SK-N-MC (cell line): ENCODE results near the gene SLC17A2.
"Not testable (repeated sequence)": the region's sequence is repeated elsewhere in the genome, so short reads cannot be mapped to it uniquely, and the experiment has no call there.

ENCODE experiments used
- DNase-seq: peaks from one replicate; pipeline ENCODE4 v3.0.0-alpha.2; 2011; ENCODE audit warnings: low read depth, low spot score
- H3K27ac ChIP-seq: fragments of 200-600 bp; sonication (generic); 2 replicates; pipeline ENCODE4 v1.5.1; 2016; ENCODE audit warnings: mixed run types
- H3K36me3 ChIP-seq: fragments of 200-600 bp; sonication (generic); 2 replicates; pipeline ENCODE4 v1.6.1; 2017; ENCODE audit warnings: antibody characterized with exemption, low read length, mixed read lengths; ENCODE audit not compliant: insufficient read depth
- H3K4me3 ChIP-seq: fragments of 200-600 bp; sonication (generic); 2 replicates; pipeline ENCODE4 v1.5.1; 2016
- H3K9ac ChIP-seq: fragments of 200-600 bp; sonication (generic); 2 replicates; pipeline ENCODE4 v1.8.0; 2017; ENCODE audit warnings: mixed run types, mixed read lengths; ENCODE audit not compliant: insufficient read length
- H3K9me3 ChIP-seq: fragments of 200-600 bp; sonication (generic); 2 replicates; pipeline ENCODE4 v1.6.1; 2017; ENCODE audit warnings: low read depth, mild to moderate bottlenecking, antibody characterized with exemption, low read length, moderate library complexity, mixed read lengths
- EZH2 ChIP-seq: fragments of 200-600 bp; sonication (generic); IDR thresholded peaks from one replicate; pipeline ENCODE4 v1.6.1; 2017; ENCODE audit warnings: antibody characterized with exemption
- FOXP2 ChIP-seq: optimal IDR thresholded peaks from 2 replicates; pipeline ENCODE3; 2011; ENCODE audit warnings: mild to moderate bottlenecking, moderate library complexity; ENCODE audit not compliant: insufficient read depth; ENCODE audit errors: extremely low read length, control extremely low read depth
- POLR2AphosphoS5 ChIP-seq: IDR thresholded peaks from 2 replicates; pipeline ENCODE4 v1.6.1; 2012; ENCODE audit warnings: mild to moderate bottlenecking, low read depth, low read length, borderline replicate concordance

The SLC17A2 gene

GRCh38 chr6:25944688-25945574, 14.4 kb upstream of the SLC17A2 start:
- TF ChIP-seq EZH2 (no peak), FOXP2 (no peak), POLR2AphosphoS5 (no peak)

GRCh38 chr6:25943887-25944286, 13.4 kb upstream of the SLC17A2 start:
- no peak overlapping the region for H3K4me3 ChIP-seq
- no peak overlapping the region for H3K27ac ChIP-seq
- TF ChIP-seq EZH2: no peak
- TF ChIP-seq POLR2AphosphoS5: no peak
- TF ChIP-seq FOXP2: no peak
- H3K9ac ChIP-seq: no peak overlapping the region
- H3K9me3 ChIP-seq: no peaks in the 10 kb centered on the region
- no peak for DNase-seq
- no peaks in the 10 kb centered on the region for H3K36me3 ChIP-seq

More at GRCh38 chr6:25944688-25945574, 14.4 kb upstream of the SLC17A2 start:
- H3K36me3 ChIP-seq: no peaks in the 10 kb centered on the region
- H3K9me3 ChIP-seq: no peaks in the 10 kb centered on the region
- H3K4me3 ChIP-seq: no peak overlapping the region
- H3K27ac ChIP-seq: no peak overlapping the region
- H3K9ac ChIP-seq: no peak overlapping the region
- DNase-seq: no peak

- H3K4me3 ChIP-seq: no peak overlapping the region
- no peaks in the 10 kb centered on the region for H3K9me3 ChIP-seq
- DNase-seq: peak; percentile 12
- no peak overlapping the region for H3K9ac ChIP-seq
- H3K27ac ChIP-seq: no peak overlapping the region
- TF ChIP-seq POLR2AphosphoS5 (no peak), EZH2 (no peak), FOXP2 (no peak)
- no peaks in the 10 kb centered on the region for H3K36me3 ChIP-seq
Measured at GRCh38 chr6:25942561-25943147, 12.2 kb upstream of the SLC17A2 start.

- Histone ChIP-seq H3K4me3 (no peak overlapping the region), H3K36me3 (no peaks in the 10 kb centered on the region), H3K27ac (no peak overlapping the region), H3K9ac (no peak overlapping the region), H3K9me3 (no peaks in the 10 kb centered on the region)
- TF ChIP-seq FOXP2 (no peak), EZH2 (no peak)
- DNase-seq: no peak
Measured at GRCh38 chr6:25939593-25939992, 9.1 kb upstream of the SLC17A2 start.

GRCh38 chr6:25935953-25936352, 5.5 kb upstream of the SLC17A2 start:
- H3K9me3 ChIP-seq: no peaks in the 10 kb centered on the region
- H3K36me3 ChIP-seq: no peaks in the 10 kb centered on the region
- no peak for DNase-seq
- H3K9ac ChIP-seq: no peak overlapping the region
- no peak overlapping the region for H3K4me3 ChIP-seq
- H3K27ac ChIP-seq: no peak overlapping the region
- TF ChIP-seq FOXP2 (no peak), EZH2 (no peak), POLR2AphosphoS5 (no peak)

- no peak for TF ChIP-seq EZH2
- TF ChIP-seq POLR2AphosphoS5: no peak
- TF ChIP-seq FOXP2: no peak
- no peak overlapping the region for H3K4me3 ChIP-seq
- H3K9me3 ChIP-seq: no peaks in the 10 kb centered on the region
- no peak overlapping the region for H3K9ac ChIP-seq
- no peaks in the 10 kb centered on the region for H3K36me3 ChIP-seq
- DNase-seq: no peak
- no peak overlapping the region for H3K27ac ChIP-seq
Measured at GRCh38 chr6:25934735-25935313, 4.3 kb upstream of the SLC17A2 start.

- Histone ChIP-seq H3K27ac (no peak overlapping the region), H3K9ac (no peak overlapping the region), H3K9me3 (no peaks in the 10 kb centered on the region), H3K36me3 (no peaks in the 10 kb centered on the region), H3K4me3 (no peak overlapping the region)
- DNase-seq: no peak
- TF ChIP-seq POLR2AphosphoS5 (no peak), FOXP2 (no peak), EZH2 (no peak)
Measured at GRCh38 chr6:25934156-25934555, 3.7 kb upstream of the SLC17A2 start.

GRCh38 chr6:25931411-25931709, 869 bp upstream of the SLC17A2 start:
- Histone ChIP-seq H3K4me3 (no peak overlapping the region), H3K9ac (no peak overlapping the region), H3K36me3 (no peaks in the 10 kb centered on the region), H3K9me3 (no peaks in the 10 kb centered on the region), H3K27ac (no peak overlapping the region)
- DNase-seq: no peak
- TF ChIP-seq POLR2AphosphoS5 (no peak), FOXP2 (no peak), EZH2 (no peak)

- H3K27ac ChIP-seq, H3K9me3 ChIP-seq, H3K4me3 ChIP-seq, H3K36me3 ChIP-seq, DNase-seq, H3K9ac ChIP-seq: not testable (repeated sequence)
Measured at GRCh38 chr6:25929785-25930184, 706 bp downstream of the SLC17A2 start.
